HCT116 (cell line): Measurements from ENCODE around the gene SLC22A7. TPM values are rescaled to one million over a fixed set of nuclear protein-coding genes. Genes with fewer than 3 reads are reported as not detected.
"Not testable (repeated sequence)": the region's sequence is repeated elsewhere in the genome, so short reads cannot be mapped to it uniquely, and the experiment has no call there.

Experiments used
- ATAC-seq: fragments of 200-7000 bp; cut with Tn5 transposase; 2 replicates; pipeline ENCODE4 v1.9.1; 2020; ENCODE audit warnings: mild to moderate bottlenecking, moderate library complexity
- BruUV-seq: library from RNA; stranded (reverse); fragments of 400-500 nt; replicated peaks from 2 replicates; lab custom pipeline; 2021; lab: Mats Ljungman, UMichigan
- CTCF ChIA-PET: fragments of 300-600 bp; sonication (Branson Sonifier 250); formaldehyde crosslinking; loops from one replicate; lab custom pipeline; 2021; ENCODE audit warnings: antibody characterized with exemption; lab: Charles Lee
- POLR2A ChIA-PET: fragments of 300-600, 350-600 bp; sonication (Branson Sonifier 250); formaldehyde crosslinking; loops from one replicate; lab custom pipeline; 2021; ENCODE audit warnings: antibody characterized with exemption; lab: Charles Lee
- RAD21 ChIA-PET, 2 experiments: fragments of 300-600 bp; sonication (Branson Sonifier 250); formaldehyde crosslinking; loops; one replicate each; lab custom pipeline; 2023; ENCODE audit warnings: low total read pairs in 2 of 2; ENCODE audit not compliant: uncharacterized antibody in 2 of 2, unreplicated experiment in 2 of 2, low non-redundant PET in 1 of 2; lab: Charles Lee
- DNase-seq: peaks from one replicate; pipeline ENCODE4 v3.0.0-alpha.2; 2010; ENCODE audit warnings: low read depth, low spot score
- H2AFZ ChIP-seq: fragments of 200-600 bp; shearing (Covaris generic), sonication (generic); 2 replicates; pipeline ENCODE4 v1.6.1; 2017; ENCODE audit warnings: low read depth, mixed run types, mixed read lengths, antibody characterized with exemption, low read length; ENCODE audit not compliant: poor library complexity, severe bottlenecking
- H3K27ac ChIP-seq: 2 replicates; pipeline ENCODE4 v1.5.1; 2012; ENCODE audit warnings: low read depth, low read length
- H3K27me3 ChIP-seq: fragments of 200-600 bp; sonication (generic); 2 replicates; pipeline ENCODE4 v1.6.1; 2016; ENCODE audit warnings: mixed run types, low read length, mixed read lengths; ENCODE audit not compliant: insufficient read depth
- H3K36me3 ChIP-seq, 2 experiments: fragments of 200-500 bp in 1 of 2; fragments of 200-600 bp in 1 of 2; sonication (Bioruptor generic) in 1 of 2; sonication (generic) in 1 of 2; 2 replicates each; pipeline versions ENCODE4 v1.5.1 to v1.6.1; 2014 to 2016; ENCODE audit warnings: low read length in 2 of 2, inconsistent platforms in 1 of 2, mixed read lengths in 1 of 2, mixed run types in 1 of 2; ENCODE audit not compliant: insufficient read depth in 2 of 2, control insufficient read depth in 1 of 2
- H3K4me1 ChIP-seq, 2 experiments: fragments of 200-600 bp in 1 of 2; sonication (generic) in 1 of 2; 2 replicates each; pipeline versions ENCODE4 v1.5.1 to v1.6.1; 2012 to 2017; ENCODE audit warnings: low read length in 2 of 2, inconsistent platforms in 1 of 2, mild to moderate bottlenecking in 1 of 2, mixed read lengths in 1 of 2, mixed run types in 1 of 2, moderate library complexity in 1 of 2; ENCODE audit not compliant: insufficient read depth in 2 of 2, control insufficient read depth in 1 of 2
- H3K4me2 ChIP-seq: fragments of 200-600 bp; sonication (generic); 2 replicates; pipeline ENCODE4 v1.6.1; 2017; ENCODE audit warnings: mixed run types, low read length, mixed read lengths
- H3K4me3 ChIP-seq, 2 experiments: fragments of 200-600 bp in 1 of 2; sonication (generic) in 1 of 2; replicated peaks in 1 of 2; 2 replicates each; pipeline ENCODE4 v1.5.1; 2011 to 2016; ENCODE audit warnings: low read length in 2 of 2, control low read depth in 1 of 2, low read depth in 1 of 2, mild to moderate bottlenecking in 1 of 2, mixed read lengths in 1 of 2, mixed run types in 1 of 2
- H3K79me2 ChIP-seq: fragments of 200-600 bp; sonication (generic); 2 replicates; pipeline ENCODE4 v1.6.1; 2017; ENCODE audit warnings: mild to moderate bottlenecking, mixed run types, low read length, moderate library complexity, mixed read lengths; ENCODE audit not compliant: insufficient read depth
- H3K9ac ChIP-seq: fragments of 200-600 bp; sonication (generic); 2 replicates; pipeline ENCODE4 v1.6.1; 2016; ENCODE audit warnings: low read length, mixed read lengths
- H3K9me2 ChIP-seq: fragments of 200-600 bp; sonication (generic), shearing (Covaris generic); 2 replicates; pipeline ENCODE4 v1.6.1; 2017; ENCODE audit warnings: mixed run types, mild to moderate bottlenecking, moderate library complexity; ENCODE audit not compliant: insufficient read depth
- H3K9me3 ChIP-seq, 2 experiments: fragments of 200-500 bp in 1 of 2; fragments of 200-600 bp in 1 of 2; sonication (Bioruptor generic) in 1 of 2; sonication (generic) in 1 of 2; 2 replicates each; pipeline ENCODE4 v1.6.1; 2014 to 2017; ENCODE audit warnings: low read length in 2 of 2, mixed read lengths in 2 of 2, inconsistent platforms in 1 of 2, low read depth in 1 of 2, mild to moderate bottlenecking in 1 of 2, mixed run types in 1 of 2, moderate library complexity in 1 of 2; ENCODE audit not compliant: control insufficient read depth in 1 of 2, insufficient read depth in 1 of 2
- H4K20me1 ChIP-seq: fragments of 200-600 bp; sonication (generic), shearing (Covaris generic); 2 replicates; pipeline ENCODE4 v1.6.1; 2017; ENCODE audit warnings: mixed run types, mild to moderate bottlenecking, moderate library complexity; ENCODE audit not compliant: insufficient read depth
- CBX3 ChIP-seq: IDR thresholded peaks from 2 replicates; pipeline ENCODE4 v1.6.1; 2012; ENCODE audit warnings: low read depth
- FOSL1 ChIP-seq: IDR thresholded peaks from 2 replicates; pipeline ENCODE4 v1.6.1; 2012; ENCODE audit warnings: low read depth
- RAD21 ChIP-seq: IDR thresholded peaks from 2 replicates; pipeline ENCODE4 v1.6.1; 2012; ENCODE audit warnings: low read depth, mild to moderate bottlenecking
- SIN3A ChIP-seq: IDR thresholded peaks from 2 replicates; pipeline ENCODE4 v1.6.1; 2012; ENCODE audit warnings: low read depth
- SP1 ChIP-seq: IDR thresholded peaks from 2 replicates; pipeline ENCODE4 v1.6.1; 2012; ENCODE audit warnings: low read depth
- SRF ChIP-seq: IDR thresholded peaks from 2 replicates; pipeline ENCODE4 v1.6.1; 2012; ENCODE audit warnings: low read depth
- YY1 ChIP-seq: IDR thresholded peaks from 2 replicates; pipeline ENCODE4 v1.6.1; 2011; ENCODE audit warnings: low read length, low read depth, moderate library complexity, mild to moderate bottlenecking; ENCODE audit not compliant: insufficient replicate concordance; ENCODE audit errors: extremely low read depth
- ZFX ChIP-seq: fragments of 450-650 bp; IDR thresholded peaks from 2 replicates; pipeline ENCODE4 v1.6.1; 2017
- intact Hi-C: fragments of 100-400 bp; cut with micrococcal nuclease; formaldehyde crosslinking; loops from 2 replicates; pipeline ENCODE4 v1.10.0; 2022
- total RNA-seq: library from RNA; stranded (reverse); gene quantifications from one replicate; pipeline ENCODE4 v1.2.1, GENCODE V29; 2021; ENCODE audit not compliant: unreplicated experiment
- TF ChIP-seq, protein P1 (sequence below): IDR thresholded peaks from 2 replicates; pipeline ENCODE4 v1.6.1; 2011; ENCODE audit warnings: mild to moderate bottlenecking, low read length, moderate library complexity; ENCODE audit not compliant: insufficient replicate concordance; ENCODE audit errors: extremely low read depth

SLC22A7 gene
- total RNA-seq, 1 experiment from 2014 or later, result not detected

DNA sequence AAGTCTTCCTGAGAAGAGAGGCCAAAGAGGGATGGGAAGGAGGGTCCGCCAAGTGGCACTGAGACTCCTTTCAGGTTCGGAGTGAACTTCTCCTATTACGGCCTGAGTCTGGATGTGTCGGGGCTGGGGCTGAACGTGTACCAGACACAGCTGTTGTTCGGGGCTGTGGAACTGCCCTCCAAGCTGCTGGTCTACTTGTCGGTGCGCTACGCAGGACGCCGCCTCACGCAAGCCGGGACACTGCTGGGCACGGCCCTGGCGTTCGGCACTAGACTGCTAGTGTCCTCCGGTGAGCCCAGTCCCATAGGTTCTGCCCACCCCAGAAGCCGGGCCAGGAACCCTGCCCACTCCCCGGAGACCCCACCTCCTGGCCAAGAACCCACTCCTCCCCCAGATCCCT, 4.1 kb downstream of the SLC22A7 start:
- Histone ChIP-seq H3K9ac (no peak overlapping the region), H3K9me3 (no peaks in the 10 kb centered on the region), H3K79me2 (no peaks in the 10 kb centered on the region), H3K27ac (no peak overlapping the region), H3K9me2 (no peaks in the 10 kb centered on the region), H4K20me1 (no peaks in the 10 kb centered on the region), H3K4me2 (no peak overlapping the region), H3K27me3 (no peaks in the 10 kb centered on the region), H3K36me3 (no peaks in the 10 kb centered on the region), H3K4me1 (no peaks in the 10 kb centered on the region), H3K4me3 (no peak overlapping the region), H2AFZ (no peak overlapping the region)
- ATAC-seq (no peak), DNase-seq (no peak)
- CTCF ChIA-PET, result no interaction called here
- RAD21 ChIA-PET, result no interaction called here
- TF ChIP-seq SIN3A (no peak), SP1 (no peak), RAD21 (no peak), YY1 (no peak), CBX3 (no peak), ZFX (no peak), FOSL1 (no peak), SRF (no peak)
- TF ChIP-seq, protein P1, sequence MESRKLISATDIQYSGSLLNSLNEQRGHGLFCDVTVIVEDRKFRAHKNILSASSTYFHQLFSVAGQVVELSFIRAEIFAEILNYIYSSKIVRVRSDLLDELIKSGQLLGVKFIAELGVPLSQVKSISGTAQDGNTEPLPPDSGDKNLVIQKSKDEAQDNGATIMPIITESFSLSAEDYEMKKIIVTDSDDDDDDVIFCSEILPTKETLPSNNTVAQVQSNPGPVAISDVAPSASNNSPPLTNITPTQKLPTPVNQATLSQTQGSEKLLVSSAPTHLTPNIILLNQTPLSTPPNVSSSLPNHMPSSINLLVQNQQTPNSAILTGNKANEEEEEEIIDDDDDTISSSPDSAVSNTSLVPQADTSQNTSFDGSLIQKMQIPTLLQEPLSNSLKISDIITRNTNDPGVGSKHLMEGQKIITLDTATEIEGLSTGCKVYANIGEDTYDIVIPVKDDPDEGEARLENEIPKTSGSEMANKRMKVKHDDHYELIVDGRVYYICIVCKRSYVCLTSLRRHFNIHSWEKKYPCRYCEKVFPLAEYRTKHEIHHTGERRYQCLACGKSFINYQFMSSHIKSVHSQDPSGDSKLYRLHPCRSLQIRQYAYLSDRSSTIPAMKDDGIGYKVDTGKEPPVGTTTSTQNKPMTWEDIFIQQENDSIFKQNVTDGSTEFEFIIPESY, result no peak
- intact Hi-C loops, result no loop called here
- POLR2A ChIA-PET, result no interaction called here
- BruUV-seq, result no TSS peak

GRCh38 chr6:43303006-43303405, 4.9 kb downstream of the SLC22A7 start:
- H3K79me2 ChIP-seq, POLR2A ChIA-PET, BruUV-seq: not testable (repeated sequence)

More at GRCh38 chr6:43303006-43303405, 4.9 kb downstream of the SLC22A7 start:
- H3K4me3 ChIP-seq, H3K4me1 ChIP-seq, DNase-seq, H3K27me3 ChIP-seq, ATAC-seq, H2AFZ ChIP-seq, H3K9me3 ChIP-seq, H3K9me2 ChIP-seq, H3K36me3 ChIP-seq, H3K9ac ChIP-seq, RAD21 ChIA-PET, CTCF ChIA-PET, intact Hi-C loops, H3K27ac ChIP-seq, H3K4me2 ChIP-seq, H4K20me1 ChIP-seq: not testable (repeated sequence)
